Cardiac septum (tissue), 1 donor: ENCODE data around the gene CST4. TPM values are rescaled to one million over a fixed set of nuclear protein-coding genes. Genes with fewer than 3 reads are reported as not detected.

Experiments used
- total RNA-seq: library from RNA; stranded (reverse); fragmentation: NEBNext Ultra II Directional; extraction: Animal tissue kit (Norgen Biotek cat#: 25700); gene quantifications from one replicate; pipeline ENCODE4 v1.2.1, GENCODE V29; 2021
- donor health status: DM: no; HTN: no; CAD: no.

Gene CST4
- total RNA-seq, 1 donor from 2014 or later = not detected

Other genes starting within 250 kb of the CST4 start
- not detected for gene CSTL1, start 249.4 kb downstream of the CST4 start, total RNA-seq
- not detected for gene CST11, start 236.2 kb downstream of the CST4 start, total RNA-seq
- not detected for gene CST8, start 197.9 kb downstream of the CST4 start, total RNA-seq
- gene CST9L, start 120.6 kb downstream of the CST4 start, total RNA-seq = not detected
- not detected for gene CST9, start 83.1 kb downstream of the CST4 start, total RNA-seq
- 486 TPM for gene CST3, start 51.1 kb downstream of the CST4 start, total RNA-seq
- not detected for gene CST1, start 61.9 kb upstream of the CST4 start, total RNA-seq
- gene CST2, start 137.7 kb upstream of the CST4 start, total RNA-seq = not detected
- not detected for gene CST5, start 190.7 kb upstream of the CST4 start, total RNA-seq